Glomerular visceral epithelial cell (primary cell): ENCODE measurements around the gene GREB1.

Source experiments
- DNase-seq: peaks from one replicate; pipeline ENCODE4 v3.0.0-alpha.2; 2016; ENCODE audit errors: extremely low spot score

The GREB1 gene

GRCh38 chr2:11581124-11581796, 47.4 kb downstream of the GREB1 start:
- no peak for DNase-seq

GRCh38 chr2:11581797-11582611, 48.2 kb downstream of the GREB1 start:
- no peak for DNase-seq

- DNase-seq: no peak
Observed at GRCh38 chr2:11582612-11582861, 48.7 kb downstream of the GREB1 start.

GRCh38 chr2:11582862-11583752, 49.3 kb downstream of the GREB1 start:
- peak; percentile 41 for DNase-seq

- DNase-seq: peak; percentile 72
Observed at GRCh38 chr2:11583840-11584524, 50.1 kb downstream of the GREB1 start.

GRCh38 chr2:11584525-11585056, 50.7 kb downstream of the GREB1 start:
- DNase-seq: no peak

- no peak for DNase-seq
Observed at GRCh38 chr2:11585071-11585470, 51.2 kb downstream of the GREB1 start.

GRCh38 chr2:11588228-11589110, 54.6 kb downstream of the GREB1 start:
- no peak for DNase-seq

- DNase-seq: no peak
Observed at GRCh38 chr2:11589316-11589940, 55.6 kb downstream of the GREB1 start.

- DNase-seq: no peak
Observed at GRCh38 chr2:11590193-11590592, 56.3 kb downstream of the GREB1 start.

- DNase-seq: no peak
Observed at GRCh38 chr2:11591091-11591490, 57.2 kb downstream of the GREB1 start.

- DNase-seq: no peak
Observed at GRCh38 chr2:11592671-11593574, 59.1 kb downstream of the GREB1 start.

- DNase-seq: no peak
Observed at GRCh38 chr2:11596801-11597200, 63.0 kb downstream of the GREB1 start.

- DNase-seq: no peak
Observed at GRCh38 chr2:11597538-11598225, 63.8 kb downstream of the GREB1 start.

GRCh38 chr2:11598228-11598731, 64.4 kb downstream of the GREB1 start:
- no peak for DNase-seq

GRCh38 chr2:11602563-11603204, 68.8 kb downstream of the GREB1 start:
- DNase-seq: no peak

- DNase-seq: no peak
Observed at GRCh38 chr2:11610624-11611242, 76.9 kb downstream of the GREB1 start.
